ENCODE data around the gene MMAB. TPM values are rescaled to one million over a fixed set of nuclear protein-coding genes. Genes with fewer than 3 reads are reported as not detected.

The MMAB gene
- total RNA-seq, 4 donors from 2014 or later, result 4.4 to 18.7 (median 11.9) TPM

GRCh38 chr12:109551108-109551507 lies 22.2 kb downstream of the MMAB start:
- in situ Hi-C loops (cut with MboI; ENCODE audit: low pct_ligation_motif_present in 1 of 4, low pct_unique_long_range_greater_than_20kb in 1 of 4, low sequenced_read_pairs in 3 of 4) (no loop called here), intact Hi-C loops (cut with DNase I; ENCODE audit: low total_unique reads) (no loop called here)
- 88 to 100% methylated on average over 1 to 6 of the region's 6 CpGs for WGBS, 2 donors (ENCODE audit: low coverage in 1 of 2)

GRCh38 chr12:109550281-109550680 lies 23.0 kb downstream of the MMAB start:
- no peak overlapping the region for H3K4me3 ChIP-seq
- no peak overlapping the region for H3K27ac ChIP-seq
- H3K36me3 ChIP-seq, result no peaks in the 10 kb centered on the region
- TF ChIP-seq EP300 (IDR thresholded peaks at IDR 0.05; ENCODE audit: low read depth) (no peak), CTCF (IDR thresholded peaks at IDR 0.05) (no peak), POLR2AphosphoS5 (IDR thresholded peaks at IDR 0.05) (no peak), POLR2A (IDR thresholded peaks at IDR 0.05) (no peak)
- intact Hi-C loops (cut with DNase I; ENCODE audit: low total_unique reads) (no loop called here), in situ Hi-C loops (cut with MboI; ENCODE audit: low pct_ligation_motif_present in 1 of 4, low pct_unique_long_range_greater_than_20kb in 1 of 4, low sequenced_read_pairs in 3 of 4) (no loop called here)
- H3K9me3 ChIP-seq, result no peaks in the 10 kb centered on the region
- peaks cover 0 to 2% (median 0%) of the 10 kb centered on the region in 4 donors for H3K4me1 ChIP-seq
- peaks cover 66% of the 10 kb centered on the region for H3K27me3 ChIP-seq
- 0 to 64% methylated on average over 1 to 12 of the region's 12 CpGs for WGBS, 2 donors (ENCODE audit: low coverage in 1 of 2)
- no peak for DNase-seq

More at GRCh38 chr12:109551108-109551507, 22.2 kb downstream of the MMAB start:
- no peak for DNase-seq
- H3K9me3 ChIP-seq, result no peaks in the 10 kb centered on the region
- no peak for TF ChIP-seq POLR2AphosphoS5 (IDR thresholded peaks at IDR 0.05)
- TF ChIP-seq EP300 (IDR thresholded peaks at IDR 0.05; ENCODE audit: low read depth), result no peak
- no peak for TF ChIP-seq POLR2A (IDR thresholded peaks at IDR 0.05)
- TF ChIP-seq CTCF (IDR thresholded peaks at IDR 0.05), result no peak
- no peak overlapping the region for H3K27ac ChIP-seq
- H3K36me3 ChIP-seq, result no peaks in the 10 kb centered on the region
- peaks cover 0 to 2% (median 0%) of the 10 kb centered on the region in 4 donors for H3K4me1 ChIP-seq
- no peak overlapping the region for H3K4me3 ChIP-seq
- H3K27me3 ChIP-seq, result peaks cover 66% of the 10 kb centered on the region

GRCh38 chr12:109549613-109550270 lies 23.6 kb downstream of the MMAB start:
- H3K27ac ChIP-seq, result no peak overlapping the region
- intact Hi-C loops (cut with DNase I; ENCODE audit: low total_unique reads) (no loop called here), in situ Hi-C loops (cut with MboI; ENCODE audit: low pct_ligation_motif_present in 1 of 4, low pct_unique_long_range_greater_than_20kb in 1 of 4, low sequenced_read_pairs in 3 of 4) (no loop called here)
- H3K4me1 ChIP-seq, result peaks cover 0 to 2% (median 0%) of the 10 kb centered on the region in 4 donors
- DNase-seq, result no peak
- peaks cover 66% of the 10 kb centered on the region for H3K27me3 ChIP-seq
- no peak for TF ChIP-seq EP300 (IDR thresholded peaks at IDR 0.05; ENCODE audit: low read depth)
- TF ChIP-seq CTCF (IDR thresholded peaks at IDR 0.05), result no peak
- TF ChIP-seq POLR2AphosphoS5 (IDR thresholded peaks at IDR 0.05), result no peak
- no peak for TF ChIP-seq POLR2A (IDR thresholded peaks at IDR 0.05)
- H3K36me3 ChIP-seq, result no peaks in the 10 kb centered on the region
- WGBS, 2 donors (ENCODE audit: low coverage in 1 of 2), result 40 to 42% methylated on average over 8 to 15 of the region's 15 CpGs
- no peaks in the 10 kb centered on the region for H3K9me3 ChIP-seq
- H3K4me3 ChIP-seq, result no peak overlapping the region

GRCh38 chr12:109548258-109548657 lies 25.0 kb downstream of the MMAB start:
- Histone ChIP-seq H3K27me3 (peaks cover 51% of the 10 kb centered on the region), H3K4me3 (no peak overlapping the region), H3K9me3 (no peaks in the 10 kb centered on the region), H3K36me3 (no peaks in the 10 kb centered on the region), H3K4me1 (peaks cover 0 to 2% (median 0%) of the 10 kb centered on the region in 4 donors), H3K27ac (no peak overlapping the region)
- WGBS, 2 donors (ENCODE audit: low coverage in 1 of 2), result 86 to 100% methylated on average over 1 to 4 of the region's 4 CpGs
- DNase-seq, result no peak
- intact Hi-C loops (cut with DNase I; ENCODE audit: low total_unique reads), result no loop called here
- TF ChIP-seq EP300 (IDR thresholded peaks at IDR 0.05; ENCODE audit: low read depth), result no peak
- no peak for TF ChIP-seq POLR2A (IDR thresholded peaks at IDR 0.05)
- TF ChIP-seq POLR2AphosphoS5 (IDR thresholded peaks at IDR 0.05), result no peak
- no peak for TF ChIP-seq CTCF (IDR thresholded peaks at IDR 0.05)
- in situ Hi-C loops (cut with MboI; ENCODE audit: low pct_ligation_motif_present in 1 of 4, low pct_unique_long_range_greater_than_20kb in 1 of 4, low sequenced_read_pairs in 3 of 4), result no loop called here

Data from transverse colon (tissue), 4 donors.